PC-3 (cell line): ENCODE measurements around the gene PDZD2. TPM values are rescaled to one million over a fixed set of nuclear protein-coding genes. Genes with fewer than 3 reads are reported as not detected.

Experiments
- ATAC-seq: fragments of 200-7000 bp; cut with Tn5 transposase; 2 replicates; pipeline ENCODE4 v1.9.1; 2020; ENCODE audit warnings: mild to moderate bottlenecking, moderate library complexity
- BruUV-seq: library from RNA; stranded (reverse); fragments of 400-500 nt; replicated peaks from 2 replicates; lab custom pipeline; 2021; lab: Mats Ljungman, UMichigan
- CTCF ChIA-PET: fragments of 300-600 bp; sonication (Branson Sonifier 250); formaldehyde crosslinking; loops from one replicate; lab custom pipeline; 2022; ENCODE audit warnings: antibody characterized with exemption; lab: Charles Lee
- POLR2A ChIA-PET: fragments of 300-600 bp; sonication (Branson Sonifier 250); formaldehyde crosslinking; loops from one replicate; lab custom pipeline; 2022; ENCODE audit warnings: antibody characterized with exemption; ENCODE audit not compliant: unreplicated experiment; lab: Charles Lee
- DNase-seq: peaks from one replicate; pipeline ENCODE4 v3.0.0-alpha.2; 2015
- H2AFZ ChIP-seq: fragments of 300-600 bp; sonication (generic); 2 replicates; pipeline ENCODE4 v1.6.0; 2016; ENCODE audit warnings: antibody characterized with exemption, low read length
- H3F3A ChIP-seq: fragments of 300-600 bp; sonication (generic); one replicate; pipeline ENCODE4 v1.6.0; 2017; ENCODE audit warnings: antibody characterized with exemption, low read length, control low read depth, mild to moderate bottlenecking; ENCODE audit not compliant: unreplicated experiment
- H3K27ac ChIP-seq: fragments of 300-600 bp; sonication (generic); 2 replicates; pipeline ENCODE4 v1.5.1; 2016; ENCODE audit warnings: mild to moderate bottlenecking, low read length
- H3K27me3 ChIP-seq: fragments of 300-600 bp; sonication (generic); 2 replicates; pipeline ENCODE4 v1.6.1; 2016; ENCODE audit warnings: low read length, mixed read lengths
- H3K36me3 ChIP-seq: fragments of 300-600 bp; sonication (generic); 2 replicates; pipeline ENCODE4 v1.6.1; 2016; ENCODE audit warnings: low read depth, mixed run types, low read length, mixed read lengths
- H3K4me1 ChIP-seq: fragments of 300-600 bp; sonication (generic); 2 replicates; pipeline ENCODE4 v1.5.1; 2016; ENCODE audit warnings: low read length; ENCODE audit not compliant: insufficient read depth
- H3K4me2 ChIP-seq: fragments of 300-600 bp; sonication (generic); 2 replicates; pipeline ENCODE4 v1.6.0; 2016; ENCODE audit warnings: low read length
- H3K4me3 ChIP-seq: fragments of 300-600 bp; sonication (generic); 2 replicates; pipeline ENCODE4 v1.5.1; 2016; ENCODE audit warnings: mild to moderate bottlenecking, low read length, mixed read lengths
- H3K79me2 ChIP-seq: fragments of 300-600 bp; sonication (generic); 2 replicates; pipeline ENCODE4 v1.6.1; 2017; ENCODE audit warnings: low read length, mixed read lengths
- H3K9ac ChIP-seq: fragments of 300-600 bp; sonication (generic); 2 replicates; pipeline ENCODE4 v1.6.0; 2016; ENCODE audit warnings: mild to moderate bottlenecking, low read length
- H3K9me2 ChIP-seq: fragments of 300-600 bp; sonication (generic); replicated peaks from 2 replicates; pipeline ENCODE4 v1.6.1; 2016; ENCODE audit warnings: mixed run types, low read length, mixed read lengths
- H3K9me3 ChIP-seq: fragments of 300-600 bp; sonication (generic); 2 replicates; pipeline ENCODE4 v1.6.1; 2016; ENCODE audit warnings: low read length, mixed read lengths
- H4K20me1 ChIP-seq: fragments of 300-600 bp; sonication (generic); 2 replicates; pipeline ENCODE4 v1.6.1; 2016; ENCODE audit warnings: low read length, mixed read lengths
- EZH2 ChIP-seq: fragments of 300-600 bp; sonication (generic); IDR thresholded peaks from one replicate; pipeline ENCODE4 v1.6.1; 2017; ENCODE audit warnings: antibody characterized with exemption, mild to moderate bottlenecking, low read length; ENCODE audit not compliant: unreplicated experiment
- EZH2phosphoT487 ChIP-seq: fragments of 300-600 bp; sonication (generic); IDR thresholded peaks from 2 replicates; pipeline ENCODE4 v1.6.1; 2018; ENCODE audit warnings: mild to moderate bottlenecking, antibody characterized with exemption, low read length, borderline replicate concordance
- intact Hi-C: fragments of 100-400 bp; cut with micrococcal nuclease; formaldehyde crosslinking; loops from 2 replicates; pipeline ENCODE4 v1.9.0; 2023
- total RNA-seq: library from RNA; depleted of rRNA; stranded (reverse); fragments of >200 nt; gene quantifications from 2 replicates; pipeline ENCODE4 v1.2.3, GENCODE V29; 2014
- TF ChIP-seq, protein P1 (sequence below): fragments of 300-600 bp; sonication (generic); conservative IDR thresholded peaks from 2 replicates; pipeline ENCODE4 v1.5.1; 2017; ENCODE audit warnings: antibody characterized with exemption, low read depth, mild to moderate bottlenecking, low read length

PDZD2 gene
- total RNA-seq, 1 experiment from 2014 or later, result 2.0 TPM

DNA sequence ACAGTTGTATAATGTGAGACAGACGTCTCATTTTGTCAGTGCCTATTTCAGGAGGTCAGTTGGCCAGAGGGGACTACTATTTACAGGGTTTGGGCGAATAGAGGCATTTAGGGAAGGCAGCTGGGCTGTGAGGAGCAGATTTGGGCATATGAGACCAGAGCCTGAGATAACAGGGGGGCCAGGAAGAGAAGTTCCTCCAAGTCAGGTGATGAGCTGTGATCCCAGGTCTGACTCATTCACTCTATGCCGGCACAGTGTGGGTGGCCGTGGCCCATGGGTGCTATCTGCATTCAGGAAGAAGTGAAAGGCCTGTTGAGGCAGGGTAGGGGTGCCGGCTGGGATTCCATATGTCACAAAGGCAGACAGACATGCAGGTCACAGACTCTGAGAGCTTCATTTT is 142.8 kb downstream of the PDZD2 start:
- ATAC-seq (no peak), DNase-seq (peak; percentile 11)
- Histone ChIP-seq H4K20me1 (no peaks in the 10 kb centered on the region), H3K4me3 (no peak overlapping the region), H3K36me3 (no peaks in the 10 kb centered on the region), H3K27me3 (0 out of 2 replicates have a peak, but pooled peaks cover 4% of the 10 kb centered on the region), H3K27ac (no peak overlapping the region), H3K9ac (no peak overlapping the region), H3K9me3 (no peaks in the 10 kb centered on the region), H3K79me2 (no peaks in the 10 kb centered on the region), H3K4me1 (peaks cover 6% of the 10 kb centered on the region; the same call in 1 of the 2 replicates), H3K4me2 (no peak overlapping the region), H3F3A (no peaks in the 10 kb centered on the region), H3K9me2 (no peaks in the 10 kb centered on the region), H2AFZ (no peak overlapping the region)
- BruUV-seq, result no TSS peak
- ChIA-PET POLR2A (no interaction called here), CTCF (no interaction called here)
- intact Hi-C loops, result no loop called here
- TF ChIP-seq EZH2phosphoT487 (no peak), EZH2 (no peak)
- TF ChIP-seq, protein P1, sequence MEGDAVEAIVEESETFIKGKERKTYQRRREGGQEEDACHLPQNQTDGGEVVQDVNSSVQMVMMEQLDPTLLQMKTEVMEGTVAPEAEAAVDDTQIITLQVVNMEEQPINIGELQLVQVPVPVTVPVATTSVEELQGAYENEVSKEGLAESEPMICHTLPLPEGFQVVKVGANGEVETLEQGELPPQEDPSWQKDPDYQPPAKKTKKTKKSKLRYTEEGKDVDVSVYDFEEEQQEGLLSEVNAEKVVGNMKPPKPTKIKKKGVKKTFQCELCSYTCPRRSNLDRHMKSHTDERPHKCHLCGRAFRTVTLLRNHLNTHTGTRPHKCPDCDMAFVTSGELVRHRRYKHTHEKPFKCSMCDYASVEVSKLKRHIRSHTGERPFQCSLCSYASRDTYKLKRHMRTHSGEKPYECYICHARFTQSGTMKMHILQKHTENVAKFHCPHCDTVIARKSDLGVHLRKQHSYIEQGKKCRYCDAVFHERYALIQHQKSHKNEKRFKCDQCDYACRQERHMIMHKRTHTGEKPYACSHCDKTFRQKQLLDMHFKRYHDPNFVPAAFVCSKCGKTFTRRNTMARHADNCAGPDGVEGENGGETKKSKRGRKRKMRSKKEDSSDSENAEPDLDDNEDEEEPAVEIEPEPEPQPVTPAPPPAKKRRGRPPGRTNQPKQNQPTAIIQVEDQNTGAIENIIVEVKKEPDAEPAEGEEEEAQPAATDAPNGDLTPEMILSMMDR, result no peak

- H3K9me2 ChIP-seq, result no peaks in the 10 kb centered on the region
- ATAC-seq (no peak), DNase-seq (peak; percentile 10)
- no peaks in the 10 kb centered on the region for H3K79me2 ChIP-seq
- no peaks in the 10 kb centered on the region for H3K9me3 ChIP-seq
- BruUV-seq, result no TSS peak
- no peaks in the 10 kb centered on the region for H3F3A ChIP-seq
- H4K20me1 ChIP-seq, result no peaks in the 10 kb centered on the region
- H3K27me3 ChIP-seq, result 0 out of 2 replicates have a peak, but pooled peaks cover 4% of the 10 kb centered on the region
- no peak overlapping the region for H3K4me2 ChIP-seq
- ChIA-PET POLR2A (no interaction called here), CTCF (no interaction called here)
- H2AFZ ChIP-seq, result no peak overlapping the region
- no peaks in the 10 kb centered on the region for H3K36me3 ChIP-seq
- TF ChIP-seq EZH2phosphoT487, result no peak
- TF ChIP-seq EZH2, result no peak
- TF ChIP-seq, protein P1, result no peak
- H3K4me3 ChIP-seq, result no peak overlapping the region
- H3K4me1 ChIP-seq, result peaks cover 6% of the 10 kb centered on the region; the same call in 1 of the 2 replicates
- H3K9ac ChIP-seq, result no peak overlapping the region
- H3K27ac ChIP-seq, result no peak overlapping the region
- intact Hi-C loops, result no loop called here
Observed at GRCh38 chr5:31783086-31783645, 144.2 kb downstream of the PDZD2 start.

- H3K4me3 ChIP-seq, result no peak overlapping the region
- no peak overlapping the region for H2AFZ ChIP-seq
- no peak overlapping the region for H3K27ac ChIP-seq
- H3K4me1 ChIP-seq, result peaks cover 6% of the 10 kb centered on the region; the same call in 1 of the 2 replicates
- intact Hi-C loops, result no loop called here
- 0 out of 2 replicates have a peak, but pooled peaks cover 4% of the 10 kb centered on the region for H3K27me3 ChIP-seq
- ChIA-PET CTCF (no interaction called here), POLR2A (no interaction called here)
- H3K9me2 ChIP-seq, result no peaks in the 10 kb centered on the region
- H3K9me3 ChIP-seq, result no peaks in the 10 kb centered on the region
- BruUV-seq, result no TSS peak
- TF ChIP-seq EZH2 (no peak), EZH2phosphoT487 (no peak)
- TF ChIP-seq, protein P1, result no peak
- no peaks in the 10 kb centered on the region for H4K20me1 ChIP-seq
- no peaks in the 10 kb centered on the region for H3K79me2 ChIP-seq
- DNase-seq (no peak), ATAC-seq (no peak)
- no peak overlapping the region for H3K4me2 ChIP-seq
- H3K9ac ChIP-seq, result no peak overlapping the region
- H3K36me3 ChIP-seq, result no peaks in the 10 kb centered on the region
- H3F3A ChIP-seq, result no peaks in the 10 kb centered on the region
Observed at GRCh38 chr5:31783731-31784130, 144.8 kb downstream of the PDZD2 start.
